IPS-18a (cell line): Measurements from ENCODE around the gene DPP4.

ENCODE experiments used
- H3K27ac ChIP-seq: one replicate; pipeline ENCODE4 v1.5.1; 2013; ENCODE audit warnings: low read length
- H3K27me3 ChIP-seq: one replicate; pipeline ENCODE4 v1.6.1; 2013; ENCODE audit warnings: mild to moderate bottlenecking, low read length; ENCODE audit not compliant: control insufficient read depth, insufficient read depth
- H3K36me3 ChIP-seq: one replicate; pipeline ENCODE4 v1.6.1; 2013; ENCODE audit warnings: low read depth, low read length; ENCODE audit not compliant: control insufficient read depth
- H3K4me1 ChIP-seq: one replicate; pipeline ENCODE4 v1.6.1; 2013; ENCODE audit warnings: low read depth, low read length; ENCODE audit not compliant: control insufficient read depth
- H3K4me3 ChIP-seq: one replicate; pipeline ENCODE4 v1.5.1; 2013; ENCODE audit warnings: low read length
- H3K9ac ChIP-seq: one replicate; pipeline ENCODE4 v1.6.1; 2013; ENCODE audit warnings: mild to moderate bottlenecking, low read length, moderate library complexity
- H3K9me3 ChIP-seq: one replicate; pipeline ENCODE4 v1.6.1; 2013; ENCODE audit warnings: low read depth, low read length; ENCODE audit not compliant: control insufficient read depth

Gene DPP4

GRCh38 chr2:162011706-162012564 lies 62.1 kb downstream of the DPP4 start:
- no peak overlapping the region for H3K4me3 ChIP-seq
- H3K9me3 ChIP-seq = no peaks in the 10 kb centered on the region
- no peaks in the 10 kb centered on the region for H3K27me3 ChIP-seq
- H3K27ac ChIP-seq = no peak overlapping the region
- no peak overlapping the region for H3K9ac ChIP-seq
- no peaks in the 10 kb centered on the region for H3K36me3 ChIP-seq
- H3K4me1 ChIP-seq = peaks cover 11% of the 10 kb centered on the region

GRCh38 chr2:162009543-162009942 lies 64.5 kb downstream of the DPP4 start:
- no peaks in the 10 kb centered on the region for H3K27me3 ChIP-seq
- H3K27ac ChIP-seq = no peak overlapping the region
- H3K4me3 ChIP-seq = no peak overlapping the region
- no peak overlapping the region for H3K9ac ChIP-seq
- H3K9me3 ChIP-seq = no peaks in the 10 kb centered on the region
- H3K4me1 ChIP-seq = peaks cover 11% of the 10 kb centered on the region
- H3K36me3 ChIP-seq = no peaks in the 10 kb centered on the region

GRCh38 chr2:162007447-162008040 lies 66.5 kb downstream of the DPP4 start:
- no peak overlapping the region for H3K4me3 ChIP-seq
- no peak overlapping the region for H3K27ac ChIP-seq
- no peaks in the 10 kb centered on the region for H3K36me3 ChIP-seq
- H3K9ac ChIP-seq = no peak overlapping the region
- H3K4me1 ChIP-seq = peaks cover 22% of the 10 kb centered on the region
- no peaks in the 10 kb centered on the region for H3K27me3 ChIP-seq
- H3K9me3 ChIP-seq = no peaks in the 10 kb centered on the region

- no peak overlapping the region for H3K9ac ChIP-seq
- H3K4me3 ChIP-seq = no peak overlapping the region
- H3K27ac ChIP-seq = no peak overlapping the region
- H3K4me1 ChIP-seq = peaks cover 31% of the 10 kb centered on the region
- no peaks in the 10 kb centered on the region for H3K9me3 ChIP-seq
- H3K36me3 ChIP-seq = no peaks in the 10 kb centered on the region
- no peaks in the 10 kb centered on the region for H3K27me3 ChIP-seq
Measured at GRCh38 chr2:162006337-162006736, 67.7 kb downstream of the DPP4 start.

GRCh38 chr2:162004031-162004430 lies 70.0 kb downstream of the DPP4 start:
- H3K9me3 ChIP-seq = no peaks in the 10 kb centered on the region
- no peak overlapping the region for H3K27ac ChIP-seq
- peaks cover 23% of the 10 kb centered on the region for H3K4me1 ChIP-seq
- no peak overlapping the region for H3K4me3 ChIP-seq
- no peak overlapping the region for H3K9ac ChIP-seq
- H3K36me3 ChIP-seq = no peaks in the 10 kb centered on the region
- no peaks in the 10 kb centered on the region for H3K27me3 ChIP-seq

- Histone ChIP-seq H3K27me3 (no peaks in the 10 kb centered on the region), H3K4me3 (no peak overlapping the region), H3K4me1 (peaks cover 31% of the 10 kb centered on the region), H3K9ac (no peak overlapping the region), H3K9me3 (no peaks in the 10 kb centered on the region), H3K27ac (no peak overlapping the region), H3K36me3 (no peaks in the 10 kb centered on the region)
Measured at GRCh38 chr2:162002623-162003235, 71.3 kb downstream of the DPP4 start.

- no peaks in the 10 kb centered on the region for H3K36me3 ChIP-seq
- H3K4me1 ChIP-seq = peaks cover 31% of the 10 kb centered on the region
- H3K27me3 ChIP-seq = no peaks in the 10 kb centered on the region
- no peaks in the 10 kb centered on the region for H3K9me3 ChIP-seq
- no peak overlapping the region for H3K4me3 ChIP-seq
- H3K9ac ChIP-seq = no peak overlapping the region
- H3K27ac ChIP-seq = no peak overlapping the region
Measured at GRCh38 chr2:162000431-162000830, 73.6 kb downstream of the DPP4 start.

GRCh38 chr2:161999321-161999720 lies 74.7 kb downstream of the DPP4 start:
- Histone ChIP-seq H3K27ac (no peak overlapping the region), H3K9ac (no peak overlapping the region), H3K27me3 (no peaks in the 10 kb centered on the region), H3K4me3 (no peak overlapping the region), H3K9me3 (no peaks in the 10 kb centered on the region), H3K36me3 (no peaks in the 10 kb centered on the region), H3K4me1 (peaks cover 31% of the 10 kb centered on the region)

GRCh38 chr2:161998857-161999256 lies 75.2 kb downstream of the DPP4 start:
- Histone ChIP-seq H3K36me3 (no peaks in the 10 kb centered on the region), H3K9ac (no peak overlapping the region), H3K4me3 (no peak overlapping the region), H3K4me1 (peaks cover 30% of the 10 kb centered on the region), H3K27me3 (no peaks in the 10 kb centered on the region), H3K9me3 (no peaks in the 10 kb centered on the region), H3K27ac (no peak overlapping the region)

GRCh38 chr2:161997916-161998471 lies 76.0 kb downstream of the DPP4 start:
- no peaks in the 10 kb centered on the region for H3K27me3 ChIP-seq
- H3K9me3 ChIP-seq = no peaks in the 10 kb centered on the region
- no peak overlapping the region for H3K4me3 ChIP-seq
- no peaks in the 10 kb centered on the region for H3K36me3 ChIP-seq
- no peak overlapping the region for H3K9ac ChIP-seq
- no peak overlapping the region for H3K27ac ChIP-seq
- peaks cover 23% of the 10 kb centered on the region for H3K4me1 ChIP-seq

GRCh38 chr2:161995553-161996016 lies 78.4 kb downstream of the DPP4 start:
- Histone ChIP-seq H3K27ac (no peak overlapping the region), H3K36me3 (no peaks in the 10 kb centered on the region), H3K4me1 (peaks cover 15% of the 10 kb centered on the region), H3K4me3 (no peak overlapping the region), H3K9ac (no peak overlapping the region), H3K27me3 (no peaks in the 10 kb centered on the region), H3K9me3 (no peaks in the 10 kb centered on the region)
